ENCODE results near the gene NEU4.
"Not testable (repeated sequence)": the region's sequence is repeated elsewhere in the genome, so short reads cannot be mapped to it uniquely, and the experiment has no call there.

NEU4 gene

GRCh38 chr2:241796209-241796608, 12.8 kb upstream of the NEU4 start:
- Histone ChIP-seq H3K9ac (ENCODE audit: low read length) (no peak overlapping the region), H3K4me1 (ENCODE audit: insufficient read depth, low read length) (no peaks in the 10 kb centered on the region), H3K4me3 (ENCODE audit: low read depth in 1 of 2, low read length in 2 of 2) (no peak overlapping the region), H3K9me3 (ENCODE audit: low read length) (no peaks in the 10 kb centered on the region), H3K27ac (ENCODE audit: low read depth, low read length) (no peak overlapping the region), H3K27me3 (ENCODE audit: control insufficient read depth in 1 of 2, insufficient read depth in 2 of 2, low read length in 2 of 2) (peaks cover 0 to 5% of the 10 kb centered on the region in 2 donors), H3K36me3 (ENCODE audit: insufficient read depth, low read length) (no peaks in the 10 kb centered on the region)

GRCh38 chr2:241796610-241797138, 12.3 kb upstream of the NEU4 start:
- H3K27me3 ChIP-seq (ENCODE audit: control insufficient read depth in 1 of 2, insufficient read depth in 2 of 2, low read length in 2 of 2), result peaks cover 0 to 5% of the 10 kb centered on the region in 2 donors
- H3K9ac ChIP-seq (ENCODE audit: low read length), result no peak overlapping the region
- no peaks in the 10 kb centered on the region for H3K36me3 ChIP-seq (ENCODE audit: insufficient read depth, low read length)

GRCh38 chr2:241797441-241798080, 11.4 kb upstream of the NEU4 start:
- Histone ChIP-seq H3K9me3 (ENCODE audit: low read length) (no peaks in the 10 kb centered on the region), H3K36me3 (ENCODE audit: insufficient read depth, low read length) (no peaks in the 10 kb centered on the region), H3K4me3 (ENCODE audit: low read depth in 1 of 2, low read length in 2 of 2) (no peak overlapping the region), H3K27ac (ENCODE audit: low read depth, low read length) (no peak overlapping the region), H3K9ac (ENCODE audit: low read length) (no peak overlapping the region), H3K27me3 (ENCODE audit: control insufficient read depth in 1 of 2, insufficient read depth in 2 of 2, low read length in 2 of 2) (peaks cover 0 to 5% of the 10 kb centered on the region in 2 donors), H3K4me1 (ENCODE audit: insufficient read depth, low read length) (no peaks in the 10 kb centered on the region)

More at GRCh38 chr2:241796610-241797138, 12.3 kb upstream of the NEU4 start:
- Histone ChIP-seq H3K27ac (ENCODE audit: low read depth, low read length) (no peak overlapping the region), H3K4me1 (ENCODE audit: insufficient read depth, low read length) (no peaks in the 10 kb centered on the region), H3K4me3 (ENCODE audit: low read depth in 1 of 2, low read length in 2 of 2) (no peak overlapping the region), H3K9me3 (ENCODE audit: low read length) (no peaks in the 10 kb centered on the region)

GRCh38 chr2:241798081-241798630, 10.8 kb upstream of the NEU4 start:
- peaks cover 0 to 11% of the 10 kb centered on the region in 2 donors for H3K27me3 ChIP-seq (ENCODE audit: control insufficient read depth in 1 of 2, insufficient read depth in 2 of 2, low read length in 2 of 2)
- H3K36me3 ChIP-seq (ENCODE audit: insufficient read depth, low read length), result no peaks in the 10 kb centered on the region
- H3K4me3 ChIP-seq (ENCODE audit: low read depth in 1 of 2, low read length in 2 of 2), result no peak overlapping the region
- H3K4me1 ChIP-seq (ENCODE audit: insufficient read depth, low read length), result no peaks in the 10 kb centered on the region
- H3K9me3 ChIP-seq (ENCODE audit: low read length), result no peaks in the 10 kb centered on the region
- H3K9ac ChIP-seq (ENCODE audit: low read length), result no peak overlapping the region
- H3K27ac ChIP-seq (ENCODE audit: low read depth, low read length), result no peak overlapping the region

GRCh38 chr2:241798631-241799521, 10.1 kb upstream of the NEU4 start:
- Histone ChIP-seq H3K4me1 (ENCODE audit: insufficient read depth, low read length) (no peaks in the 10 kb centered on the region), H3K36me3 (ENCODE audit: insufficient read depth, low read length) (no peaks in the 10 kb centered on the region), H3K9ac (ENCODE audit: low read length) (no peak overlapping the region), H3K9me3 (ENCODE audit: low read length) (no peaks in the 10 kb centered on the region), H3K4me3 (ENCODE audit: low read depth in 1 of 2, low read length in 2 of 2) (no peak overlapping the region), H3K27me3 (ENCODE audit: control insufficient read depth in 1 of 2, insufficient read depth in 2 of 2, low read length in 2 of 2) (peaks cover 0 to 19% of the 10 kb centered on the region in 2 donors), H3K27ac (ENCODE audit: low read depth, low read length) (no peak overlapping the region)

- no peaks in the 10 kb centered on the region for H3K36me3 ChIP-seq (ENCODE audit: insufficient read depth, low read length)
- H3K4me1 ChIP-seq (ENCODE audit: insufficient read depth, low read length), result peaks cover 7% of the 10 kb centered on the region
- no peak overlapping the region for H3K27ac ChIP-seq (ENCODE audit: low read depth, low read length)
- H3K9me3 ChIP-seq (ENCODE audit: low read length), result no peaks in the 10 kb centered on the region
- H3K27me3 ChIP-seq (ENCODE audit: control insufficient read depth in 1 of 2, insufficient read depth in 2 of 2, low read length in 2 of 2), result peaks cover 0 to 26% of the 10 kb centered on the region in 2 donors
- no peak overlapping the region for H3K9ac ChIP-seq (ENCODE audit: low read length)
- H3K4me3 ChIP-seq (ENCODE audit: low read depth in 1 of 2, low read length in 2 of 2), result no peak overlapping the region
Measured at GRCh38 chr2:241799522-241800197, 9.3 kb upstream of the NEU4 start.

GRCh38 chr2:241800198-241800903, 8.6 kb upstream of the NEU4 start:
- H3K9me3 ChIP-seq (ENCODE audit: low read length); H3K27ac ChIP-seq (ENCODE audit: low read depth, low read length): not testable (repeated sequence)
- peaks cover 0 to 29% of the 10 kb centered on the region in 2 donors for H3K27me3 ChIP-seq (ENCODE audit: control insufficient read depth in 1 of 2, insufficient read depth in 2 of 2, low read length in 2 of 2)

GRCh38 chr2:241801611-241802420, 7.2 kb upstream of the NEU4 start:
- H3K36me3 ChIP-seq (ENCODE audit: insufficient read depth, low read length), result no peaks in the 10 kb centered on the region
- no peak overlapping the region for H3K27ac ChIP-seq (ENCODE audit: low read depth, low read length)
- no peaks in the 10 kb centered on the region for H3K9me3 ChIP-seq (ENCODE audit: low read length)
- H3K9ac ChIP-seq (ENCODE audit: low read length), result no peak overlapping the region
- no peak overlapping the region for H3K4me3 ChIP-seq (ENCODE audit: low read depth in 1 of 2, low read length in 2 of 2)
- H3K4me1 ChIP-seq (ENCODE audit: insufficient read depth, low read length), result peaks cover 10% of the 10 kb centered on the region
- H3K27me3 ChIP-seq (ENCODE audit: control insufficient read depth in 1 of 2, insufficient read depth in 2 of 2, low read length in 2 of 2), result peaks cover 0 to 29% of the 10 kb centered on the region in 2 donors

More at GRCh38 chr2:241800198-241800903, 8.6 kb upstream of the NEU4 start:
- H3K9ac ChIP-seq (ENCODE audit: low read length); H3K36me3 ChIP-seq (ENCODE audit: insufficient read depth, low read length); H3K4me3 ChIP-seq (ENCODE audit: low read depth in 1 of 2, low read length in 2 of 2): not testable (repeated sequence)
- peaks cover 10% of the 10 kb centered on the region for H3K4me1 ChIP-seq (ENCODE audit: insufficient read depth, low read length)

GRCh38 chr2:241802421-241803318, 6.3 kb upstream of the NEU4 start:
- H3K36me3 ChIP-seq (ENCODE audit: insufficient read depth, low read length), result no peaks in the 10 kb centered on the region
- H3K4me1 ChIP-seq (ENCODE audit: insufficient read depth, low read length), result peaks cover 10% of the 10 kb centered on the region
- no peaks in the 10 kb centered on the region for H3K9me3 ChIP-seq (ENCODE audit: low read length)
- H3K9ac ChIP-seq (ENCODE audit: low read length), result no peak overlapping the region
- H3K27ac ChIP-seq (ENCODE audit: low read depth, low read length), result no peak overlapping the region
- H3K27me3 ChIP-seq (ENCODE audit: control insufficient read depth in 1 of 2, insufficient read depth in 2 of 2, low read length in 2 of 2), result peaks cover 0 to 29% of the 10 kb centered on the region in 2 donors
- peak overlapping the region in 1 of 2 donors; percentile 13 for H3K4me3 ChIP-seq (ENCODE audit: low read depth in 1 of 2, low read length in 2 of 2)

Data from muscle layer of colon (tissue), 2 donors.